ENCODE data around the gene KLHL40.

KLHL40 gene

GRCh38 chr3:42656680-42657610, 28.4 kb upstream of the KLHL40 start:
- in situ Hi-C loops (cut with MboI; ENCODE audit: low sequenced_read_pairs): no loop called here

- in situ Hi-C loops (cut with MboI; ENCODE audit: low sequenced_read_pairs): no loop called here
Measured at GRCh38 chr3:42657675-42658074, 27.7 kb upstream of the KLHL40 start.

- in situ Hi-C loops (cut with MboI; ENCODE audit: low sequenced_read_pairs): no loop called here
Measured at GRCh38 chr3:42658091-42658770, 27.1 kb upstream of the KLHL40 start.

GRCh38 chr3:42658771-42659390, 26.5 kb upstream of the KLHL40 start:
- in situ Hi-C loops (cut with MboI; ENCODE audit: low sequenced_read_pairs): no loop called here

GRCh38 chr3:42659451-42660130, 25.7 kb upstream of the KLHL40 start:
- in situ Hi-C loops (cut with MboI; ENCODE audit: low sequenced_read_pairs): no loop called here

GRCh38 chr3:42660131-42660715, 25.1 kb upstream of the KLHL40 start:
- in situ Hi-C loops (cut with MboI; ENCODE audit: low sequenced_read_pairs): no loop called here

GRCh38 chr3:42660898-42661297, 24.4 kb upstream of the KLHL40 start:
- in situ Hi-C loops (cut with MboI; ENCODE audit: low sequenced_read_pairs): no loop called here

GRCh38 chr3:42661593-42662022, 23.7 kb upstream of the KLHL40 start:
- in situ Hi-C loops (cut with MboI; ENCODE audit: low sequenced_read_pairs): no loop called here

- in situ Hi-C loops (cut with MboI; ENCODE audit: low sequenced_read_pairs): no loop called here
Measured at GRCh38 chr3:42662037-42662812, 23.1 kb upstream of the KLHL40 start.

GRCh38 chr3:42662813-42663535, 22.4 kb upstream of the KLHL40 start:
- in situ Hi-C loops (cut with MboI; ENCODE audit: low sequenced_read_pairs): no loop called here

- in situ Hi-C loops (cut with MboI; ENCODE audit: low sequenced_read_pairs): no loop called here
Measured at GRCh38 chr3:42663581-42664437, 21.5 kb upstream of the KLHL40 start.

- in situ Hi-C loops (cut with MboI; ENCODE audit: low sequenced_read_pairs): no loop called here
Measured at GRCh38 chr3:42664438-42664803, 20.9 kb upstream of the KLHL40 start.

- in situ Hi-C loops (cut with MboI; ENCODE audit: low sequenced_read_pairs): no loop called here
Measured at GRCh38 chr3:42665050-42665878, 20.1 kb upstream of the KLHL40 start.

GRCh38 chr3:42666022-42666421, 19.3 kb upstream of the KLHL40 start:
- in situ Hi-C loops (cut with MboI; ENCODE audit: low sequenced_read_pairs): no loop called here

GRCh38 chr3:42666577-42666998, 18.7 kb upstream of the KLHL40 start:
- in situ Hi-C loops (cut with MboI; ENCODE audit: low sequenced_read_pairs): no loop called here

- in situ Hi-C loops (cut with MboI; ENCODE audit: low sequenced_read_pairs): no loop called here
Measured at GRCh38 chr3:42667096-42667522, 18.2 kb upstream of the KLHL40 start.

Data from hTERT RPE-1 (cell line).